ENCODE results near the gene OSBPL3. TPM values are rescaled to one million over a fixed set of nuclear protein-coding genes. Genes with fewer than 3 reads are reported as not detected.

OSBPL3 gene, protein sequence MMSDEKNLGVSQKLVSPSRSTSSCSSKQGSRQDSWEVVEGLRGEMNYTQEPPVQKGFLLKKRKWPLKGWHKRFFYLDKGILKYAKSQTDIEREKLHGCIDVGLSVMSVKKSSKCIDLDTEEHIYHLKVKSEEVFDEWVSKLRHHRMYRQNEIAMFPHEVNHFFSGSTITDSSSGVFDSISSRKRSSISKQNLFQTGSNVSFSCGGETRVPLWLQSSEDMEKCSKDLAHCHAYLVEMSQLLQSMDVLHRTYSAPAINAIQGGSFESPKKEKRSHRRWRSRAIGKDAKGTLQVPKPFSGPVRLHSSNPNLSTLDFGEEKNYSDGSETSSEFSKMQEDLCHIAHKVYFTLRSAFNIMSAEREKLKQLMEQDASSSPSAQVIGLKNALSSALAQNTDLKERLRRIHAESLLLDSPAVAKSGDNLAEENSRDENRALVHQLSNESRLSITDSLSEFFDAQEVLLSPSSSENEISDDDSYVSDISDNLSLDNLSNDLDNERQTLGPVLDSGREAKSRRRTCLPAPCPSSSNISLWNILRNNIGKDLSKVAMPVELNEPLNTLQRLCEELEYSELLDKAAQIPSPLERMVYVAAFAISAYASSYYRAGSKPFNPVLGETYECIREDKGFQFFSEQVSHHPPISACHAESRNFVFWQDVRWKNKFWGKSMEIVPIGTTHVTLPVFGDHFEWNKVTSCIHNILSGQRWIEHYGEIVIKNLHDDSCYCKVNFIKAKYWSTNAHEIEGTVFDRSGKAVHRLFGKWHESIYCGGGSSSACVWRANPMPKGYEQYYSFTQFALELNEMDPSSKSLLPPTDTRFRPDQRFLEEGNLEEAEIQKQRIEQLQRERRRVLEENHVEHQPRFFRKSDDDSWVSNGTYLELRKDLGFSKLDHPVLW
- 0.26 and 0.68 TPM in 2 replicates for polyA plus RNA-seq
- polyA minus RNA-seq: 0.93 and 0.97 TPM in 2 replicates

DNA sequence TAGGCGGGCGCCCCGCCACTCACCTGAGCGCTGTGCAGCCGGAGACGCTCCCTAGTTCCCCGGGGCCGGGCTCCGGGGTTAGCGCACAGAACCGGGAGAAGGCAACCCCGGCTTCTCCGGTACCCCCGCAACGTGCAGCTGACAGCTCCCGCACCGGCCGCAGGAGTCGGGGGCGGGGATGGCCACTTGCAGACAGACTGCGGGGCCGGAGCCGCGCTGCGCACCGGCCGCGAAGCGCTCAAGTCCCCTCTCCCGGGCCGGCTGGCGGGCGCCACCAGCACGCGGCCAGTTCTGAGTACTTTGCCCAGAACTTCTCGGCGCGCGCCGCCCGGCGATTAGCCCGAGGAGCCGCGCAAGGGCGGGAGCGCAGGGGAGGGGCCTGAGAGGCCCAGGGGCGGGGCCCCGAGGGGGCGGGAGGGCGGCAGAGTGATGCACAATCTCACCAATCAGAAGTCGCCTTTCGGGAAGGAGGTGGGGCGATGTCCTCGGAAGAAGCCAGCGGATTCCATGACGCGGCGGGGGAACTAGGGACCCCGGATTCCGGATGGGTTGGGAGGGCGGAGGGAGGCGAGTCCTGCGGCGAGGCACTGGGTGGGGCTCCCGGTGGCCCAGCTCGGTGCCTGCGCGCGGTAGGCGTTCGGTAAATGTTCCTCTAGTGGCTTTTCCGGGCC is at the start of gene OSBPL3:
OSBPL3 (minus strand) TSS at position 316 of the 671 bp plus-strand sequence. CDS start 87,706 bp downstream, outside the sequence.
- Histone ChIP-seq H3K4me2 (ENCODE audit: low read length) (peak within 1 kb of the TSS; percentile 33), H3F3A (ENCODE audit: insufficient read depth, low read length, poor library complexity, severe bottlenecking) (no peaks in the 10 kb centered on the region), H3K27me3 (ENCODE audit: insufficient read depth, low read depth, low read length) (peaks cover 48% of the 10 kb centered on the region), H3K27ac (ENCODE audit: low read length) (no peak within 1 kb of the TSS), H2AFZ (ENCODE audit: low read depth, low read length) (peak within 1 kb of the TSS; percentile 57), H3K9ac (ENCODE audit: low read length) (peak within 1 kb of the TSS; percentile 60), H3K9me3 (ENCODE audit: low read length) (no peaks in the 10 kb centered on the region), H3K79me2 (replicated peaks; ENCODE audit: insufficient read depth, low read length) (no peaks in the 10 kb centered on the region), H3K9me2 (ENCODE audit: insufficient read depth, low read length) (no peaks in the 10 kb centered on the region), H3K36me3 (ENCODE audit: insufficient read depth, low read length) (no peaks in the 10 kb centered on the region), H4K20me1 (ENCODE audit: insufficient read depth) (no peaks in the 10 kb centered on the region), H3K4me3 (ENCODE audit: low read length) (peak within 1 kb of the TSS; percentile 89)
- no peak for TF ChIP-seq EP300 (conservative IDR thresholded peaks at IDR 0.05; ENCODE audit: poor library complexity, severe bottlenecking)
- peak; percentile 25 for TF ChIP-seq SMC3 (conservative IDR thresholded peaks at IDR 0.05; ENCODE audit: poor library complexity)
- TF ChIP-seq, protein P1, sequence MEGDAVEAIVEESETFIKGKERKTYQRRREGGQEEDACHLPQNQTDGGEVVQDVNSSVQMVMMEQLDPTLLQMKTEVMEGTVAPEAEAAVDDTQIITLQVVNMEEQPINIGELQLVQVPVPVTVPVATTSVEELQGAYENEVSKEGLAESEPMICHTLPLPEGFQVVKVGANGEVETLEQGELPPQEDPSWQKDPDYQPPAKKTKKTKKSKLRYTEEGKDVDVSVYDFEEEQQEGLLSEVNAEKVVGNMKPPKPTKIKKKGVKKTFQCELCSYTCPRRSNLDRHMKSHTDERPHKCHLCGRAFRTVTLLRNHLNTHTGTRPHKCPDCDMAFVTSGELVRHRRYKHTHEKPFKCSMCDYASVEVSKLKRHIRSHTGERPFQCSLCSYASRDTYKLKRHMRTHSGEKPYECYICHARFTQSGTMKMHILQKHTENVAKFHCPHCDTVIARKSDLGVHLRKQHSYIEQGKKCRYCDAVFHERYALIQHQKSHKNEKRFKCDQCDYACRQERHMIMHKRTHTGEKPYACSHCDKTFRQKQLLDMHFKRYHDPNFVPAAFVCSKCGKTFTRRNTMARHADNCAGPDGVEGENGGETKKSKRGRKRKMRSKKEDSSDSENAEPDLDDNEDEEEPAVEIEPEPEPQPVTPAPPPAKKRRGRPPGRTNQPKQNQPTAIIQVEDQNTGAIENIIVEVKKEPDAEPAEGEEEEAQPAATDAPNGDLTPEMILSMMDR (IDR thresholded peaks at IDR 0.05; ENCODE audit: poor library complexity, severe bottlenecking): no peak
- TF ChIP-seq, protein P2, sequence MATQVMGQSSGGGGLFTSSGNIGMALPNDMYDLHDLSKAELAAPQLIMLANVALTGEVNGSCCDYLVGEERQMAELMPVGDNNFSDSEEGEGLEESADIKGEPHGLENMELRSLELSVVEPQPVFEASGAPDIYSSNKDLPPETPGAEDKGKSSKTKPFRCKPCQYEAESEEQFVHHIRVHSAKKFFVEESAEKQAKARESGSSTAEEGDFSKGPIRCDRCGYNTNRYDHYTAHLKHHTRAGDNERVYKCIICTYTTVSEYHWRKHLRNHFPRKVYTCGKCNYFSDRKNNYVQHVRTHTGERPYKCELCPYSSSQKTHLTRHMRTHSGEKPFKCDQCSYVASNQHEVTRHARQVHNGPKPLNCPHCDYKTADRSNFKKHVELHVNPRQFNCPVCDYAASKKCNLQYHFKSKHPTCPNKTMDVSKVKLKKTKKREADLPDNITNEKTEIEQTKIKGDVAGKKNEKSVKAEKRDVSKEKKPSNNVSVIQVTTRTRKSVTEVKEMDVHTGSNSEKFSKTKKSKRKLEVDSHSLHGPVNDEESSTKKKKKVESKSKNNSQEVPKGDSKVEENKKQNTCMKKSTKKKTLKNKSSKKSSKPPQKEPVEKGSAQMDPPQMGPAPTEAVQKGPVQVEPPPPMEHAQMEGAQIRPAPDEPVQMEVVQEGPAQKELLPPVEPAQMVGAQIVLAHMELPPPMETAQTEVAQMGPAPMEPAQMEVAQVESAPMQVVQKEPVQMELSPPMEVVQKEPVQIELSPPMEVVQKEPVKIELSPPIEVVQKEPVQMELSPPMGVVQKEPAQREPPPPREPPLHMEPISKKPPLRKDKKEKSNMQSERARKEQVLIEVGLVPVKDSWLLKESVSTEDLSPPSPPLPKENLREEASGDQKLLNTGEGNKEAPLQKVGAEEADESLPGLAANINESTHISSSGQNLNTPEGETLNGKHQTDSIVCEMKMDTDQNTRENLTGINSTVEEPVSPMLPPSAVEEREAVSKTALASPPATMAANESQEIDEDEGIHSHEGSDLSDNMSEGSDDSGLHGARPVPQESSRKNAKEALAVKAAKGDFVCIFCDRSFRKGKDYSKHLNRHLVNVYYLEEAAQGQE (IDR thresholded peaks at IDR 0.05; ENCODE audit: borderline replicate concordance): no peak
- TF ChIP-seq TAF1 (IDR thresholded peaks at IDR 0.05; ENCODE audit: low read depth): no peak
- TF ChIP-seq EZH2 (IDR thresholded peaks at IDR 0.05; ENCODE audit: borderline replicate concordance, insufficient read depth, low read length, poor library complexity, severe bottlenecking): no peak
- peak; percentile 79 for TF ChIP-seq MXI1 (conservative IDR thresholded peaks at IDR 0.05; ENCODE audit: poor library complexity, severe bottlenecking)
- TF ChIP-seq POLR2AphosphoS5 (IDR thresholded peaks at IDR 0.05): peak; percentile 24

DNA sequence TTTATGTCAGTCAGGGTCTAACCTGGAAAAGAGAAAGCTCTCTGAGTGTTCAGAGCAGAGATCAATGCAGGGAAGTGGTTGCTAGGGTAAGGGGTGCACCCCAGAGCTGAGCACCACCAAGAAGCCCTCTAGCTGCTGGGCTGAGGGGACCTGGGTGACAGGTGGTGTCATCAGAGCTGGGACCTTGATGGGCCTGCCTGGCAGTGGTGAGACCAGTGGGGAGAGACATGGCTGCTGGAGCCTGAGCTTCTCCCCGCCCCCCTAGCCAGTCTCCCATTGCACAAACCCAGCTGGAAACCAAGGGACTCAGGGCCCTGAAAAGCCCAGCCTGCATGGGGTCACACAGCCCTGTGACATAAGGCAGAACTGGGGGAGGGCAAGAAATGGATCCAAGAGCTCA is 49.1 kb upstream of the OSBPL3 start:
- Histone ChIP-seq H3F3A (ENCODE audit: insufficient read depth, low read length, poor library complexity, severe bottlenecking) (no peaks in the 10 kb centered on the region), H3K9me3 (ENCODE audit: low read length) (no peaks in the 10 kb centered on the region), H2AFZ (ENCODE audit: low read depth, low read length) (no peak overlapping the region), H3K9ac (ENCODE audit: low read length) (no peak overlapping the region), H3K4me2 (ENCODE audit: low read length) (no peak overlapping the region), H3K9me2 (ENCODE audit: insufficient read depth, low read length) (no peaks in the 10 kb centered on the region), H3K36me3 (ENCODE audit: insufficient read depth, low read length) (no peaks in the 10 kb centered on the region), H3K79me2 (replicated peaks; ENCODE audit: insufficient read depth, low read length) (no peaks in the 10 kb centered on the region), H3K27ac (ENCODE audit: low read length) (no peak overlapping the region), H4K20me1 (ENCODE audit: insufficient read depth) (no peaks in the 10 kb centered on the region), H3K27me3 (ENCODE audit: insufficient read depth, low read depth, low read length) (no peaks in the 10 kb centered on the region), H3K4me3 (ENCODE audit: low read length) (no peak overlapping the region)
- TF ChIP-seq POLR2AphosphoS5 (IDR thresholded peaks at IDR 0.05) (no peak), RAD21 (conservative IDR thresholded peaks at IDR 0.05) (no peak)
- TF ChIP-seq, protein P2 (IDR thresholded peaks at IDR 0.05; ENCODE audit: borderline replicate concordance): no peak

Data from neural cell (in vitro differentiated cells).